Vagina (tissue), 2 donors: ENCODE results near the gene KITLG.

Source experiments
- CTCF ChIP-seq, 3 experiments: fragments of 450-650 bp in 2 of 3; fragments of 200-600 bp in 1 of 3; sonication (generic) in 1 of 3; IDR thresholded peaks; one replicate each; pipeline ENCODE4 v1.5.1; 2017 to 2019; ENCODE audit warnings: antibody characterized with exemption in 3 of 3, mild to moderate bottlenecking in 2 of 3, moderate library complexity in 2 of 3
- POLR2A ChIP-seq, 2 donors: fragments of 450-650 bp; IDR thresholded peaks; one replicate each; pipeline ENCODE4 v1.6.1; 2017; ENCODE audit warnings: antibody characterized with exemption in 2 of 2, mild to moderate bottlenecking in 2 of 2, moderate library complexity in 2 of 2
- POLR2AphosphoS5 ChIP-seq, 2 donors: sonication (generic); formaldehyde crosslinking; IDR thresholded peaks; one replicate each; pipeline ENCODE4 v1.9.0; 2017; ENCODE audit warnings: antibody characterized with exemption in 2 of 2, mild to moderate bottlenecking in 2 of 2, low read depth in 1 of 2; ENCODE audit not compliant: insufficient read depth in 1 of 2

GRCh38 chr12:88558340-88558867 lies 21.9 kb downstream of the KITLG start:
- no peak for TF ChIP-seq POLR2AphosphoS5 (IDR thresholded peaks at IDR 0.05; ENCODE audit: insufficient read depth in 1 of 2, low read depth in 1 of 2)
- TF ChIP-seq CTCF (IDR thresholded peaks at IDR 0.05): no peak
- TF ChIP-seq POLR2A (IDR thresholded peaks at IDR 0.05): no peak
